GM18873 (cell line): Measurements from ENCODE around the gene NUDCD2.
A peak's percentile ranks its signal among the peaks of the same experiment; 100 is the strongest.
"Not testable (repeated sequence)": the region's sequence is repeated elsewhere in the genome, so short reads cannot be mapped to it uniquely, and the experiment has no call there.

ENCODE experiments used
- ATAC-seq: cut with Tn5 transposase; IDR thresholded peaks from one replicate; pipeline ENCODE4 v1.9.1; 2021; ENCODE audit warnings: mild to moderate bottlenecking, moderate library complexity, moderate number of reproducible peaks; ENCODE audit not compliant: unreplicated experiment, low FRiP score

The NUDCD2 gene

DNA sequence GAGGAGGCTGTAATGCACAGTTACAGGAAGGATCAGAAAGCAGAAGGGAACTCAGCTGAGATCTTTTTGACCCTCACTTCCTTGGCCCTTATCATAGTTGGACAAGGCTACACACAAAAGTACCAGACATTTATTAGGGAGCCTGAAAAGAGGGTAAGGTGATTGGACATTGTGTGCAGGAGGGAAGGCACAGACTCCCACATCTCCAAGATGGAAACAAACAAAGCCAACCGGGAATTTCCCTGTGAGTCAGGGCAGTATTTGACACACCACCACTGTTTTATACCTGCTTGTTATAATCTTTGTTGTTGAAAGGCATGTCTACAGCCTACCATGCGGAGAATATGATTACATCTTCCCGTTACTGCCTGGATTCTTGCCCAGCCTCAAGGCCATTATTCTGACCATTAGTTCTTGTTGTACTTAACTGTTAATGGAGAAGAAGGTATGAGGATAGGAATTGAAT is 25.5 kb downstream of the NUDCD2 start:
- no peak for ATAC-seq

DNA sequence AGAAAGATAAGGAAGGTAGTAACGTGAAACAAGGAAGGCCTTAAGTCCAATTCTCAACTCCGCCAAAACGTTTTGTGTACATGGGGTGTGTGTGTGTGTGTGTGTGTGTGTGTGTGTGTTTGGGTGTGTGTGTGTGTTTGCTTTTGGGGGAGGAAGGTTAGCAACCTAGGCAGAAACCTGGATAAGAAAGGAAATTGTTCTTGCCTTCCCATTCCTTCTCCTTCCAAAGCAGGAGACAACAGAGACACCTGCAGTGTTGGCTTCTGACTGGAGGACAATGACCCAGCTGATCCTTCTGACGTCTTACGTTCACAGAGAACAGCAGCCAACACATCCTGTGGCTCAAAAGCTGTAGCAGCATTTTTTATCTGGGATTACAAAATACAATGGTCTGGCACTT is 26.6 kb downstream of the NUDCD2 start:
- ATAC-seq = no peak

DNA sequence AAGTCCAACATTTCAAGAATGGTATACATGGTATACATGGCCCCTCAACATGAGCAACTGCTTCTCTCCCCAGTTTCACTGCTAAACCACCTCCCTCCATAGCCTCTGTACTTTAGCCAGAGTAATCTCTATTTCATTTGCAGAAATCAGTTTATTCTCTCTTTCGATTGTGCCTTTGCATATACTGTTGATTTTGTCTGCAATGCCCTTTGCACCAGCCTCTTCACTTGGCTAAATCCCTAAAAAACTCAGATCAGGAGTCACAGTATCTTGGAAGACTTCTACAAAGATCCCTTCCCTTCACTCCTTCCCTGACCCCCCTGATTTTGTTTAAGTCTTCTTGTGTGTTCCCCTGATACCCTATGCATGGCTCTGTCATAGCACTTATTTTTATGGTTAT is 27.4 kb downstream of the NUDCD2 start:
- ATAC-seq = no peak

DNA sequence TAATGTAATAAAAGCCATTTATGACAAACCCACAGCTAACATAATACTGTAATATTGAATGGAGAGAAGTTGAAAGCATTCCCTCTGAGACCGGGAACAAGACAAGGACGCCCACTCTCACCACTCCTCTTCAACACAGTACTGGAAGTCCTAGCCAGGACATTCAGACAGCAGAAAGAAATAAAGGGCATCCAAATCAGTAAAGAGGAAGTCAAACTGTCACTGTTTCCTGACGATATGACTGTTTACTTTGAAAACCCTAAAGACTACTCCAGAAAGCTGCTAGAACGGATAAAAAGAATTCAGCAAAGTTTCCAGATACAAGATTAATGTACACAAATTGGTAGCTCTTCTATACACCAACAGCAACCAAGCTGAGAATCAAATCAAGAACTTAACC is 33.8 kb downstream of the NUDCD2 start:
- not testable (repeated sequence) for ATAC-seq

DNA sequence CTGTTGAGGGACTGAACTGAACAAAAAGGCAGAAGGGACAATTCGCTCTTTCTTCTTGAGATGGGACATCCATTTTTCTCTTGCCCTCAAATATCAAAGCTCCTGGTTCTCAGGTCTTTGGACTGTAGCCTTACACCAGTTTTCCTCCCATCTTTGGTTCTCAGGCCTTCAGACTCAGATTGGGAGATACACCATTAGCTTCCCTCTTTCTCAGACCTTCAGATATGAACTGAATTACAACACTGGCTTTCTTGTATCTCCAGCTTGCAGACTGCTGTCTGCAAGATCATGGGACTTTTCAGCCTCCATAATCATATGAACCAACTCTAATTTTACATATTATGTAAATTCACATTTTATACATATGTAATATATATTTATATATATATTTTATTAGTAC is 35.1 kb downstream of the NUDCD2 start:
- ATAC-seq = no peak

- ATAC-seq = not testable (repeated sequence)
These were observed 44.2 kb downstream of the NUDCD2 start for GRCh38 chr5:163415673-163416072.

DNA sequence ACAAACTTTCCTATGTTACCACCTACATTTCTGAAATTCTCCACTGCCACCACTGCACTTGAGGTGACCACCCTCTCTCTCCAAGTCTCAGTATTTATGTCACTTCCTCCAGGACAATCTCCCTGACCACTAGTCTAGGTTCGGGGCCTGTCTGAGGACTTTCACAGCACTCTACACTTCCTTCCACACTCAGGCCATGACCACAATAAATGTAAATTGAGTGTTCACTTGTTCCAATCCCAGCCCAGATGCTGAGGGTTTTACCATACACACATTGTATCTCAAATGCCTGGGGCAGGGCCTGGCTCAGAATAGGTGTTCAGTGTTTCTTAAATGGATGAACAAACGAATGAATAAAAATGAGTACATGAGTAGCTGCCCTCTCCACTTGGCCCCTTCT is 49.4 kb downstream of the NUDCD2 start:
- peak; percentile 44 for ATAC-seq

- ATAC-seq = no peak
These were observed 50.5 kb downstream of the NUDCD2 start for GRCh38 chr5:163409384-163409783.

DNA sequence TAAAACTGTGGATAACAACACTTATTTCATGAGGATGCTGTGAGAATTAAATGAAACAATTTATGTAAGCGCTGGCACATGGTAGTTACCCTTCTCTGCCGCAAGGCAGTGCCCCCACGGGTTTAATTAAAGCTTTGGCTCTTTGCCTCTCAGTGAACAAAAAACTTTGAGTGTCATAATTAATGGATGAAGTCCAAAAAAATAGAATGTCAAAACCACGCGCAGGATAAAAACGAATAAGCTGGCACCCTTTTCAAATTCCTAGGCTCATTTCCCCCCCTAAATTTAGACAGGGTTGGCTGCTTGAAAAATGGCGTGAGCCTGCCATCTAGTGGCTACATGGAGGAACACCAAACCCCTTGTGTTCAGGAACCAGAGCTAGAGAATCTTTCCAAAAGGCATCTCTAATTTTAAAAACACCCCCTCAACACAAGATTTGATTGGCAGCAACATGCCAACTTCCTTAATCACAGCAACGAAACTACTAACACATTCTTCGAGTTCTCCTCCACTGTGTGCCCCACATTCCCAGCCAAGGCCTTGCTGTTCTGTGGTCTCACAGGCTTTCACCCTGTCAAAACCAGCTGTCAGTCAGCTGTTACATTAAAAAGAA is 51.5 kb downstream of the NUDCD2 start:
- peak; percentile 63 for ATAC-seq

DNA sequence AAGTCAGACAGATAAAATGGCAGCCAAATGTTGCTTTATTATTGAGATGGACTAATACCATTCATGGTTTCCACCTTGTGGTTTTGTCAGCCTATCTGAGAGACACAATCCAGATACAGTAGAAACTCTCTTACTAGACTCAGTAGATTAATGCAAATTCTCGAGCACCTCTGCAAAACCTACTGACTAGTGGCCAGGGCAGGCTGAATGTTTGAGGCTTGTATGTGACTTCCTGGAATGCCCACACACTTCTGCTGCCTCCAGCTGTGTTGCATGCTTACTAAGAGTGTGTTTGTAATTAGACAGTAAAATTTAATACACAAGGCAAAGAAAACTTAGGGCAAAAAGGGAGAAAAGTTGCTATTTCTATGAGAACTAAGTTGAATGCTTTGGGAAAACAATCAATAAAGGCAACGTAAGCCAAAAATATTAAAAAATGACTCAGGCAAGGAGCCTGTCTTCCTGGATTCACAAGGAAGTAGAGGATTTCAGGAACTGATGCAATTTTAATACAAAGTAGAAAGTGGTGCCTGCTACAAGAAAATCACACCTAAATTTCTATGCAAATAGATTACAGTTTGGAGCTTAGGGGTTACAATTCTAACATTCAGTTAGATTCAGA is 52.8 kb downstream of the NUDCD2 start:
- ATAC-seq = peak; percentile 88

DNA sequence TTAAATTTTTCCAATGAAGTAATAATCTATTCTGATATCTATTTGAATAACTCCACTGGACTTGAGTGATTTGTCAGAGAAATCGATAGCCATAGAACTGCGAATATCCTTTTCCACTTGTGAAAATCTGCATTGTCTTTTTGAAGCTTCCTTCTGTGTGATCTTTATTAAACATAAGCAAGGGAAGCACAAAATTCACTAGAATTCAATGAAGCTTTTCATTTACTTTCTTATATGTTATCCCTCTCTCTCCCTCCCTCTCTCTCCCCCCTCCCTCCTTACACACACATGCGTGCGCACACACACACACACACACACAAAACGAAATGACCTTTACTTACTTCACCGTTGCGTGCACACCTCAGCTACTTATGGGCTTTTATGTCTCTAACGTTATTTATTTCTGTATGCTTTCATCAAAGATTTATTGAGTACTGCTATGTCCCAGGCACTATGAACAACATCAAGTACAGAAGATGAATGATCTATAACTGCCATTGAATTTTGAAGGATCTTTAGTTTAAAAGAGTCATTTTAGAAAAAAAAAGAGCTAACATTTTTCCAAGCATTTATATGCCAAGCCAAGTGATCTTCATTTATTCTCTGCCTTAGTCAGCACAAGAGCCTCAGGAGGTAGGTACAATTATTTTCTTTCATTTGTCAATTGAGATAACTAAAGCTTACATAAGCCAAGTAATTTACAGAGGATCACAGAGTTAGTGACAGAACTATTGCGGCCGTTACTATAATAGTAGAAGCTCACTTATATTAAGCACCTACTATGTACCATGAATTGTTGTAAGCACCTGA is 55.3 kb downstream of the NUDCD2 start:
- ATAC-seq = no peak

GRCh38 chr5:163402007-163402406 is 57.9 kb downstream of the NUDCD2 start:
- ATAC-seq = no peak

GRCh38 chr5:163401271-163401670 is 58.6 kb downstream of the NUDCD2 start:
- ATAC-seq = no peak

DNA sequence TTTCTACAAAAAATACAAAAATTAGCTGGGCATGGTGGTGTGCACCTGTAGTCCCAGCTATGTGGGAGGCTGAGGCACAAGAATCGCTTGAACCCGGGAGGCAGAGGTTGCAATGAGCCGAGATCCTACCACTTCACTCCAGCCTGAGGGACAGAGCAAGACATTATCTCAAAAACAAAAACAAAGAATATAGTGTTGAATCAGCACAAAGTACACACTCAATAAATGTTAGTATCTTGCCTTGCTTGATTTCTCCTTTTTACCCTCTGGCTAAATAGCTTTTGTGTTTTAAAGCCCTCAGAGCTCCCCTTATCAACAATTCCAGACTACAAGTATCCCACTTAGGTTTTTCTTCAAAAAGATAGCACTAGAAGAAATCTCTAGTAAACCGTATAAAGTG is 60.0 kb downstream of the NUDCD2 start:
- ATAC-seq = no peak

DNA sequence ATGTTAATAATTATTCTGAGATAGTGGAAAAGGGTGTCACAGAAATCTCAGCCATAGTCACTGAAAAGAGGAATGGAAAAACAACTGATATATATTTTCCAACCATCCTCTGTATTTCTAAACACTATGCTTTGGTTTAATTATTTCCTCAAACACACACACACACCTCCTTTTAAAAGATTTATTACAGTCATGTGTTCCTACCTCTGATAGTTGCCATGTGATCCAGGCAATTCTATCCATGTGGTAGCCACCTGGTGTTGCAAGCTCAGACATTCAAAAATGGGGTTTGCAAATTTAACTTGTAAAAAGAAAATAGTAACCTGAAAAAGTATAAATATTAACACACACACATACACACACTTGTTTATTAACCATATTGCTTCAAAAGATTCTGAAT is 62.5 kb downstream of the NUDCD2 start:
- ATAC-seq = no peak

DNA sequence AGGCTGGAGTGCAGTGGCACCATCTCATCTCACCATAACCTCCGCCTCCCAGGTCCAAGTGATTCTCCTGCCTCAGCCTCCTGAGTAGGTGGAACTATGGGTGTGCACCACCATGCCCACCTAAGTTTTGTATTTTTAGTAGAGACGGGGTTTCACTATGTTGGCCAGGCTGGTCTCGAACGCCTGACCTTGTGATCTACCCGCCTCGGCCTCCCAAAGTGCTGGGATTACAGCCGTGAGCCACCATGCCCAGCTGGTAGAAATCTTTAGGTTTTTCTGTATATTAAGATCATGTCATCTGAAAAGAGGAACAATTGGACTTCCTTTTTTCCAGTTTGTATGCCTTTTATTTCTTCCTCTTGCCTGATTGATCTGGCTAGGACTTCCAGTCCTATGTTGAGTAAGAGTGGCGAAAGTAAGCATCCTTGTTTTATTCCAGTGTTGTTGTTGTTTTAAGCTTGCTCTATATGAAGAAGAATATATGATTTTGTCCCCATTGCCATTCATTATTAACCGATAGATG is 63.0 kb downstream of the NUDCD2 start:
- ATAC-seq = not testable (repeated sequence)
